ENCODE data around the gene FES. TPM values are rescaled to one million over a fixed set of nuclear protein-coding genes. Genes with fewer than 3 reads are reported as not detected.
A peak's percentile ranks its signal among the peaks of the same experiment; 100 is the strongest.

Gene FES
- polyA plus RNA-seq, 1 of the 3 experiments (the other 2 are of a cell fraction), result 0.03 TPM

- peak; percentile 79 for DNase-seq
- POLR2A ChIA-PET, result no interaction called here
- Histone ChIP-seq H3K9me3 (no peaks in the 10 kb centered on the region), H3K4me1 (ENCODE audit: control insufficient read depth in 1 of 2, insufficient read depth in 2 of 2, low read depth in 1 of 2, low read length in 1 of 2) (peaks cover 29 to 39% of the 10 kb centered on the region in 2 experiments; a peak in 2 of 4 replicates), H3K4me2 (peak overlapping the region; percentile 98), H4K20me1 (ENCODE audit: insufficient read depth) (peaks cover 14% of the 10 kb centered on the region; the same call in 1 of the 2 replicates), H3K4me3 (ENCODE audit: low read depth in 2 of 2, low read length in 1 of 2) (peak overlapping the region; percentile 80 to 84), H3K9ac (peak overlapping the region; percentile 88), H3F3A (replicated peaks; ENCODE audit: insufficient read depth) (peaks cover 20% of the 10 kb centered on the region), H3K79me2 (ENCODE audit: insufficient read depth) (peaks cover 66% of the 10 kb centered on the region), H3K9me2 (no peaks in the 10 kb centered on the region), H3K27ac (ENCODE audit: low read depth in 2 of 2, low read length in 1 of 2) (peak overlapping the region in 1 of 2 experiments; percentile 88; a peak in 3 of 4 replicates), H3K36me3 (replicated peaks in 1 of 2; ENCODE audit: control insufficient read depth in 1 of 2, insufficient read depth in 2 of 2, low read length in 1 of 2) (peaks cover 0 to 11% of the 10 kb centered on the region in 2 experiments), H2AFZ (ENCODE audit: low read depth) (0 out of 2 replicates have a peak overlapping the region, but pooled peaks have one; percentile 20), H3K27me3 (ENCODE audit: insufficient read depth) (no peaks in the 10 kb centered on the region)
- CTCF ChIA-PET, result interaction anchor here (1.0 to 4.2 kb wide), 4 partner anchors 14 to 224 kb away, joined by 3 to 24 read pairs (median 6); partner anchors contain the start of gene UNC45A
- WGBS (ENCODE audit: low lambda C conversion rate), result 9% methylated on average over 20 of the region's 77 CpGs
- TF ChIP-seq RXRA (IDR thresholded peaks at IDR 0.05; ENCODE audit: borderline replicate concordance, low read depth), result no peak
- no peak for TF ChIP-seq USF2 (IDR thresholded peaks at IDR 0.05; ENCODE audit: borderline replicate concordance, low read depth, low read length)
- no peak for TF ChIP-seq TAF1 (IDR thresholded peaks at IDR 0.05; ENCODE audit: borderline replicate concordance, low read depth, low read length)
- TF ChIP-seq TCF12 (IDR thresholded peaks at IDR 0.05), result no peak
- TF ChIP-seq YY1 (IDR thresholded peaks at IDR 0.05; ENCODE audit: low read depth), result no peak
- TF ChIP-seq, protein P1, sequence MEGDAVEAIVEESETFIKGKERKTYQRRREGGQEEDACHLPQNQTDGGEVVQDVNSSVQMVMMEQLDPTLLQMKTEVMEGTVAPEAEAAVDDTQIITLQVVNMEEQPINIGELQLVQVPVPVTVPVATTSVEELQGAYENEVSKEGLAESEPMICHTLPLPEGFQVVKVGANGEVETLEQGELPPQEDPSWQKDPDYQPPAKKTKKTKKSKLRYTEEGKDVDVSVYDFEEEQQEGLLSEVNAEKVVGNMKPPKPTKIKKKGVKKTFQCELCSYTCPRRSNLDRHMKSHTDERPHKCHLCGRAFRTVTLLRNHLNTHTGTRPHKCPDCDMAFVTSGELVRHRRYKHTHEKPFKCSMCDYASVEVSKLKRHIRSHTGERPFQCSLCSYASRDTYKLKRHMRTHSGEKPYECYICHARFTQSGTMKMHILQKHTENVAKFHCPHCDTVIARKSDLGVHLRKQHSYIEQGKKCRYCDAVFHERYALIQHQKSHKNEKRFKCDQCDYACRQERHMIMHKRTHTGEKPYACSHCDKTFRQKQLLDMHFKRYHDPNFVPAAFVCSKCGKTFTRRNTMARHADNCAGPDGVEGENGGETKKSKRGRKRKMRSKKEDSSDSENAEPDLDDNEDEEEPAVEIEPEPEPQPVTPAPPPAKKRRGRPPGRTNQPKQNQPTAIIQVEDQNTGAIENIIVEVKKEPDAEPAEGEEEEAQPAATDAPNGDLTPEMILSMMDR (IDR thresholded peaks at IDR 0.05), result no peak
- no peak for TF ChIP-seq FOSL2 (IDR thresholded peaks at IDR 0.05; ENCODE audit: borderline replicate concordance, low read depth)
- no peak for TF ChIP-seq RCOR1 (IDR thresholded peaks at IDR 0.05; ENCODE audit: low read length)
- TF ChIP-seq FOXJ3 (CRISPR knock-in tag; IDR thresholded peaks at IDR 0.05), result no peak
- no peak for TF ChIP-seq NRF1 (IDR thresholded peaks at IDR 0.05; ENCODE audit: low read depth, low read length)
- TF ChIP-seq ELF1 (IDR thresholded peaks at IDR 0.05), result no peak
- TF ChIP-seq JUND (IDR thresholded peaks at IDR 0.05), result no peak
- no peak for TF ChIP-seq MEF2A (IDR thresholded peaks at IDR 0.05; ENCODE audit: borderline replicate concordance, low read depth)
- no peak for TF ChIP-seq FOXM1 (IDR thresholded peaks at IDR 0.05; ENCODE audit: low read depth)
- no peak for TF ChIP-seq CHD2 (IDR thresholded peaks at IDR 0.05; ENCODE audit: low read length, partially characterized antibody)
- no peak for TF ChIP-seq NFIC (IDR thresholded peaks at IDR 0.05; ENCODE audit: borderline replicate concordance)
- no peak for TF ChIP-seq PBX3 (IDR thresholded peaks at IDR 0.05)
- no peak for TF ChIP-seq RAD21 (IDR thresholded peaks at IDR 0.05; ENCODE audit: low read length)
- TF ChIP-seq SIN3A (IDR thresholded peaks at IDR 0.05; ENCODE audit: borderline replicate concordance, low read depth, low read length), result no peak
Observed at GRCh38 chr15:90871716-90872485, 12.4 kb upstream of the FES start.
